NCI-H2081 (cell line): Measurements from ENCODE around the gene ADAMTSL1.

Experiments used
- DNase-seq, 2 experiments: peaks; one replicate each; lab custom pipeline; 2025; lab: John Stamatoyannopoulos, UW

The ADAMTSL1 gene

DNA sequence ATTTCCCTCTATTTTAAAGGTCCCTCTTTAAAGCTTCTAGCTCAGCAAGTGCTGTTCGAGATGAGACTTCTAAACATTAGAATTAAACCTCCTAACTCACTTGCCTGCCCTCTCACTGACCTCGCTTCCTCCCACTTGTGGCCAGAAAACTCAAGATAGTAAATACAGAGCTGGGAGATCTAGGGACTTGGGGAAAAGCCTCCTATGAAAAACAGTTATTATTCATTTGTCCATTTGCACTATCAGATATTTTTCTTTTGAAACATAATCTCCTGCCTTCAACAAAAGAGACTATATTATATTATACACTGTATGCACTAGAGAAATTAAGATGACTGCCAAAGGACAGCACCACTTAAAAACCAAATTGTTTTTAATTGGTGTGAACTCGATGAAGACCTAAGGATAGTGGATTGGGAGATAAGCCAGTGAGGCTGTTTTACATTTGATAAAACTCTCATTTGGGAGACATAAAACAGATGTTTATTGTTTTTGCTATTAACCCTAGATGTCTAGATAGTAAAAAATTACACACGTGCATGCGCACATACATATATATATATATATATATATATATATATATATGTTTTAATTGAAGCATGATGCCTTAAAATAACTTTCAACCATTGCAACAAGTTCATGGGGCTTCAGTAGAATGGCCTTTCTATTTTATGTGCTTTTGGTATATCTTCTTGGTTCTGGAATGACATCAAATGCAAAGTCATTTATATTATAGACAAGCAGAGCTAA is 229.4 kb downstream of the ADAMTSL1 start:
- no peak for DNase-seq

GRCh38 chr9:18703901-18704379 is 230.0 kb downstream of the ADAMTSL1 start:
- DNase-seq = no peak

DNA sequence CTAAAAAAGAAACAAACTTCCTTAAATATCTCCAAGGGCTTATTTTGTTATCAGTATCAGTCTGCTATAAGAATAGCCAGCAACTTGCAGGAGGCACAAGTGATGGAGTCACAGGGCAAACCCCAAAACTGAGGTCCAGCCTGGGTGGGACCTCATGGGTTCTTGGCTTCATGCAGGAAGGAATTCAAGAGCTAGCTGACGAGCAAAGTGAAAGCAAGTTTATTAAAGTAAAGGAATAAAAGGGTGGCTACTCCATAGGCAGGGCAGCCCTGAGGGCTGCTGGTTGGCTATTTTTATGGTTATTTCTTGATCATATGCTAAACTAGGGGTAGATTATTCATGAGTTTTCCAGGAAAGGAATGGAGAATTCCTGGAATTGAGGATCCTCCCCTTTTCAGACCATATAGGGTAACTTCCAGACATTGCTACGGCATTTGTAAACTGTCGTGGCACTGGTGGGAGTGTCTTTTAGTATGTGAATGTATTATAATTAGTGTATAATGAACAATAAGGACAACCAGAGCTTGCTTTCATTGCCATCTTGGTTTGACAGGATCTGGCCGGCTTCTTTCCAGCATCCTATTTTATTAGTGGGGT is 231.9 kb downstream of the ADAMTSL1 start:
- no peak for DNase-seq

GRCh38 chr9:18706648-18707047 is 232.7 kb downstream of the ADAMTSL1 start:
- DNase-seq = no peak

- no peak for DNase-seq
Measured at GRCh38 chr9:18707061-18707461, 233.1 kb downstream of the ADAMTSL1 start.

GRCh38 chr9:18707489-18708205 is 233.7 kb downstream of the ADAMTSL1 start:
- no peak for DNase-seq

GRCh38 chr9:18708429-18708828 is 234.5 kb downstream of the ADAMTSL1 start:
- DNase-seq = no peak

DNA sequence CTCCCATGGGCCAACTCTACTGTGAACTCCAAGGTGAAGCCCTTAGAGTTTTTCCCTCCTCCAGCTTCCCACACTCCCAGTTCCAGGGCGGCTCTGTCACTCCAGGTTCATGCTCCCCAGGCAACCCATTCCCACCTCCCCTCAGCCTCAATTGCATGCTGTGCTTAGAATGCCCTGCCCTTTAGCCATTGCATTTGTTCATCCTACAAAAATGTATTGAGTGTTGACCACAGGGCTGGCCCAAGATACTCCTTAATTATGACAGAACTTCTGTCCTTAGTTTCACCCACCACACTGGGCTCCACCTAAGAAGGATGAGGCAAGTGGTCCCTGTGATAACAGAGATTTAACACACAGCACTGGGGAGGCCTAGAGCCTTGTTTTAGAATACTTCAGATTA is 236.1 kb downstream of the ADAMTSL1 start:
- DNase-seq = no peak

GRCh38 chr9:18717759-18718158 is 243.8 kb downstream of the ADAMTSL1 start:
- no peak for DNase-seq

DNA sequence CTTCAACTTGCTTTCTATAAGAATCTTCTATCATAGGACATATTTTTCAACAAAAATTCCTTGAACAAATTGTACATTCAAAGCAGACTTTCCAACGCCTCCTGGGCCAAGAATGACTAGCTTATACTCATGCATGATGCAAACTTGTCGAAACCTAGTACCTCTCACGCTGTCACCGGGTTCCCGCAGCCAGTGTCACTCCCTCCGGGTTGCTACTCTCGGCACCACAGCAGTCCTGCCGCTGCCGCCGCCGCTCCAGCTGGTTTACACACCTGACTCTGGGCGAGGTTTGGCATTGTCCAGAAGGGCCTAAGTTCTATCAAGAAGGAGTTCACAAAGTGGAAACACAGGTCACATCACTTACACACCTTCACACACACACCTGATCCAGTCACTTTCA is 244.4 kb downstream of the ADAMTSL1 start:
- DNase-seq = no peak

GRCh38 chr9:18718932-18719331 is 245.0 kb downstream of the ADAMTSL1 start:
- DNase-seq = no peak

DNA sequence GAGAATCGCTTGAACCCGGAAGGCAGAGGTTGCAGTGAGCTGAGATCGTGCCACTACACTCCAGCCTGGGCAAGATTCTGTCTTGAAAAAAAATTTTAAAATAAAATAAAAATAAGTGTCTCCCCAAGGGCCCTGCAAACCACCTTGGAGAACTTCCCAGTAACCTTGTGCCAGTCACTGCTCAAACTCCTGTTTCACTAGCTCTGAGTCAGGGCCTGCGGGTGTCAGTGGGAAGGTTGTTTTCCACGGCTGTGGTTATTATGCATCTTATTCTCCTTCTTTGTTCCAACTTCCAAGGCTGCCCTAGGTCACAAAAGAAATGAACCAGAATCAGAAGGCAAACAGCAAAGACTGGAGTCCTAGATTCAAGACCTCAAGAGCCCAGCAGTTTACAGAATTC is 246.7 kb downstream of the ADAMTSL1 start:
- no peak for DNase-seq

DNA sequence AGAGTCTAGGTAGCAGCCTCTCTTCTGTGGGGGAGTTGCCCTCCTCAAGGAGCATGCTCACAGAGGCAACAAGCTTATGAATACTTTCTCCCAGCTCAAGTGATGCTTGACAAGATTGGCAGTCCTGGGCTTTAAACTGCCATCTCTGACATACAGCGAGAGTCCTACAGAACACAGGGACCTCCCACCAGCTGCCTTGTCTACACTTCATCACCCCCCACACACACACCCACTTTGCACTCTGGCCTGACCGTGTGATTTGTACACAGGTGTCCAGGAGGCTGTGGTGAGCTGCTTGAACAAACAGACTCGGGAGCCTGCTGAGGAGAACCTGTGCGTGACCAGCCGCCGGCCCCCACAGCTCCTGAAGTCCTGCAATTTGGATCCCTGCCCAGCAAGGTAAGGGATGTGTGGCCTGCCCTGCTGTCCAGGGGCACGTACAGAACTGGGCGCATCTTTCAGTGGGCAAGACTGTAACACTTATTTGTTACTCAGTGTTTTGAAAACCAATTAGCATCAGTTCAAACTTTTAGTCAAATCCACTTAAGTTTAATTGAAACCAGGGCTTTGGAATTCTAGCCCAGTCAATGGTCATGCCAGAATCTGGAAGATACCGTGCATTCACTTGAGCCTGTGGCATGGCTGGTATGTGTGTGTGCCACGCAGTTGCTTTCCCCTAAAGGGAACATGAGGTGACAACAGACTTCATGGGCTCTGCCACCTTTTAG is 247.5 kb downstream of the ADAMTSL1 start:
- DNase-seq = no peak

DNA sequence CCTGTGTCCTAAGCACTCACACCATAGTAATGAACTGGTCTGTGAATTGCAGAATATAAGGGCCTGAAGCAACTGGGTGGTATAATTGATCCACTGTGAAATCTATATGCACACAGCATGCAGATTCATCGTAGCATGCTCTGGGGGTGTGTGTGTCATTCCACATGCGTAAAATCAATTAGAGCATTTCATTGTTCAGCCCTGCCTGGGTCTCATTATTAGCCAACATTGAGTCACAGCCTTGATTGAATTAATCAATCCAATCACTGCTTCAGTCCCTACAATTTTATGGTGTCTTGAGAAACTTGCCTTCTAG is 248.0 kb downstream of the ADAMTSL1 start:
- DNase-seq = no peak

- DNase-seq = no peak
Measured at GRCh38 chr9:18722882-18723281, 248.9 kb downstream of the ADAMTSL1 start.

GRCh38 chr9:18723366-18723765 is 249.4 kb downstream of the ADAMTSL1 start:
- no peak for DNase-seq

DNA sequence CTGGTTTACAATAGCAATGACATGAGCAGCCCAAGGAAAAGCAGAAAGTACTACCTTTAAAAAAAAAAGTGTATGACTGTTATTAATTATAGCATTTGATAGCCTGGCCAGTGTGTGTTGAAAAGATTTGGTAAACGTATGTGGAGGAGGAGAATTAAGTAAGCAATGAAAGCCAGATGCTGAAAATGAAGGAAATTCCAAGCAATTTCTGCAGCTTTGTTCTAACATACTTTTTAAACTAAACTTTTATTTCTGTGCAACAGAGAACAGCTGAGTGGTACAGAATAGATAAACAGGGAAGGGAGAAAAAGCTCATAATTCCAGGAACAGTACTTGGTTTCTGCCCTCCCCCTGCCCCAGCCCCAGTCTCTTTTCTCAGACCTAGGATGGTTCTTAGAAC is 252.6 kb downstream of the ADAMTSL1 start:
- DNase-seq = no peak

GRCh38 chr9:18727904-18728303 is 254.0 kb downstream of the ADAMTSL1 start:
- no peak for DNase-seq

- no peak for DNase-seq
Measured at GRCh38 chr9:18728642-18729041, 254.7 kb downstream of the ADAMTSL1 start.

DNA sequence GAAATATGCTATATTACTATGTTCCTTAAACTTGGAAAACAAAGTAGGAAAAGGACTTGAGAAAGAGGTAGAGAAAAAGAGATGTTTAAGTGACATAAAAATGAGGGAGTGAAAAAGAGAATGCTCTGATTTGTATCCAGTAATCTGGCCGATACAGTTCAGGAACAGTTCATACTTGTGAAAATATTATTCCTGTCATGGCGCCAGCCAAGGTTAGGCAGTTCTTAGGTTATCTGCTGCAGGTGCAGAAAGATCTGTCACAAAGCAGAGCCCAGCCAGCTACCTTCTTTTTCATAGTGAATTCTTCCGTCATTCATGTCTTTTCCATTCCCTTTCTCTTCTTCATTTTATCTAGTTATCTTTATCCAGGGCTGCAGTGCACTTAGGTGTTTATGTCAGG is 256.3 kb downstream of the ADAMTSL1 start:
- DNase-seq = no peak

DNA sequence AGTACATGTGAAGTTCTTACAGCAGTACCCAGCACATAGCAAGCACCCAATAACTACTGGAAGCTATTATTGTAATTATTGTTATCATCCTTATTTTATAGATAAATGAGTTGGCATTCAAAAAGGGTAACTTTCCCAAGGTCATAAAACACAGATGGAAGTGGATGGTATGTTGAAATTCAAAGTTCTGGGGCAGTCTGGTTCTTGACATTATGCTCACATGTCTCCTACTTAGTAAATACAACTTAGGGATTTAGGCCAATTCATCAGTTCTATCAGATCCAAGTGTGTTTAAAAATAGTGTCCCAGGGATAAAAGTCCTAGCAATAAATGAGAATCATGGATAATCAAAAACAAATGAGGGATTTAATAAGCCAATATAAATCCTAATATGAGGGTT is 265.2 kb downstream of the ADAMTSL1 start:
- no peak for DNase-seq

DNA sequence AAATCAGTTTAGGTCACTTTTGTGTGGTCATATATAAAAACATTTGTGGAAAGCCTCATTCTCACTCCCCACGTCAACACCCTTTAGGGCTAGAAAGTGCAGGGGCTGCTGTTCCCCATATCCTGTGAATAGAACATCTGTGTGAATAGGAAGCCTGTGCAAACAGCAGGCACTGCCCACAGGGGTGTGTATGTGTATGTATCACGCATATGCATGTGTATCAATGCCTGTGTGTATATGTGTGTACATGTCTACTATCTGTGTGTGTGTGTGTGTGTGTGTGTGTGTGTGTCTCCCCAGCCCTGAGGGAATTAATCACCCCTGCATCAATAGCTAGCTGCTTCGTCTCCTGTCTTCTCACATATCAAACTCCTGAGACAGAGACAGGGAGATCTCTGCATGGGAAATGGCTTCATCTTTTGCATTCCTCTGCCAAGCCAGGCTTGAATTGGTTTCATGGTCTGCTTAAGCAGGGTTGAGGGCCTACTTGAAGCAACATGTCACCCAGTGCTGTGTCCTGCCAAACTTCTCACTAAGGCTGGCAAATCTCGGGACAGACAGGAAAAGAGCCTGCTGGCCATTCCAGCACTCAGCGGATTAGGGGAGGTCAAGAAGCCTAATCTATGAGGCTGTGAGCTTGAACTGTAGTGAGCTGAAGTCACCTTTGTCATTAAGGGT is 265.8 kb downstream of the ADAMTSL1 start:
- no peak for DNase-seq
